Measurements from ENCODE around the gene CNTN4.

The CNTN4 gene

DNA sequence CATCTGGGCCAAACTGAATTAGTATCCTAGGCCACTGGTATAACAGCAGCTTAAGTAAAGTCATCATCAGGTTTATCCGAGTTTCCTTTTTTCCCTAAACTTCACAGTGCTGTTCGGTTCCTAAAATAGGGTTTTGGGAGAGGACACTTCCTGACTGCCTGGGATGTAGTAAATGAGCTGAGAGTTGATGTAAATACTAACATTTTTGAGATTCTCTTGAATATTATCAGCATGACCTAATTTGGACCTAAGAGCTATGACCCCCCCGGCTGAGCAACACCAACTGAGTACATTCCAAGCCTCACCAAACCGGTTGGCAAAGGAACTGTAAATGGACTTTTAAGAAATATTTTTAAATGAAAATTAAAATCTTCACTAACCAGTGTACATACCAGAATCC is 932.7 kb downstream of the CNTN4 start:
- peaks cover 9% of the 10 kb centered on the region for H3K4me1 ChIP-seq (ENCODE audit: low read depth, poor library complexity, severe bottlenecking)
- no peaks in the 10 kb centered on the region for H3K79me2 ChIP-seq (ENCODE audit: insufficient read depth, low read depth)
- H2AFZ ChIP-seq (ENCODE audit: low read depth), result no peak overlapping the region
- H3K27me3 ChIP-seq (ENCODE audit: insufficient read depth, low read depth), result no peaks in the 10 kb centered on the region
- no peak overlapping the region for H3K4me2 ChIP-seq
- no peaks in the 10 kb centered on the region for H3K36me3 ChIP-seq (ENCODE audit: insufficient read depth)
- no peak overlapping the region for H3K9ac ChIP-seq
- no peak overlapping the region for H3K27ac ChIP-seq
- TF ChIP-seq, protein P1, sequence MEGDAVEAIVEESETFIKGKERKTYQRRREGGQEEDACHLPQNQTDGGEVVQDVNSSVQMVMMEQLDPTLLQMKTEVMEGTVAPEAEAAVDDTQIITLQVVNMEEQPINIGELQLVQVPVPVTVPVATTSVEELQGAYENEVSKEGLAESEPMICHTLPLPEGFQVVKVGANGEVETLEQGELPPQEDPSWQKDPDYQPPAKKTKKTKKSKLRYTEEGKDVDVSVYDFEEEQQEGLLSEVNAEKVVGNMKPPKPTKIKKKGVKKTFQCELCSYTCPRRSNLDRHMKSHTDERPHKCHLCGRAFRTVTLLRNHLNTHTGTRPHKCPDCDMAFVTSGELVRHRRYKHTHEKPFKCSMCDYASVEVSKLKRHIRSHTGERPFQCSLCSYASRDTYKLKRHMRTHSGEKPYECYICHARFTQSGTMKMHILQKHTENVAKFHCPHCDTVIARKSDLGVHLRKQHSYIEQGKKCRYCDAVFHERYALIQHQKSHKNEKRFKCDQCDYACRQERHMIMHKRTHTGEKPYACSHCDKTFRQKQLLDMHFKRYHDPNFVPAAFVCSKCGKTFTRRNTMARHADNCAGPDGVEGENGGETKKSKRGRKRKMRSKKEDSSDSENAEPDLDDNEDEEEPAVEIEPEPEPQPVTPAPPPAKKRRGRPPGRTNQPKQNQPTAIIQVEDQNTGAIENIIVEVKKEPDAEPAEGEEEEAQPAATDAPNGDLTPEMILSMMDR (conservative IDR thresholded peaks at IDR 0.05; ENCODE audit: low read depth, low read length), result no peak
- no peak overlapping the region for H3K4me3 ChIP-seq (IDR thresholded peaks at IDR 0.05; ENCODE audit: insufficient read depth, low read depth, low read length)
- no peaks in the 10 kb centered on the region for H4K20me1 ChIP-seq (ENCODE audit: insufficient read depth)

DNA sequence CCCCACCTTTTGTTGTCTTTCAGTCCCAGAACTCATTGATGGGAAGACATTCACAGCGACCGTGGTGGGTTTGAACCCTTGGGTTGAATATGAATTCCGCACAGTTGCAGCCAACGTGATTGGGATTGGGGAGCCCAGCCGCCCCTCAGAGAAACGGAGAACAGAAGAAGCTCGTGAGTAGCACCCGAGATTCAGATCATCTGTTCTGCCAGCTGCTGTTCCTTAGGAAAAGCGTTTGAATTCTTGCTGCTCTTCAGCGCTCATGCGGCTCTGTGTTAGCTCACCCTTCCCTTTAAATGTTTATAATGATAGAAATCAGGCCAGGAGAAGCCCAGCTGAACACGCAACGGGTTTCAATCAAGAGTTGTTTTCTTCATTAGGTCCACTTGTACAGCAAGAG is 938.5 kb downstream of the CNTN4 start:
- Histone ChIP-seq H3K79me2 (ENCODE audit: insufficient read depth, low read depth) (no peaks in the 10 kb centered on the region), H3K27me3 (ENCODE audit: insufficient read depth, low read depth) (no peaks in the 10 kb centered on the region), H3K4me2 (no peak overlapping the region), H2AFZ (ENCODE audit: low read depth) (no peak overlapping the region), H3K36me3 (ENCODE audit: insufficient read depth) (no peaks in the 10 kb centered on the region), H3K9ac (no peak overlapping the region), H3K27ac (no peak overlapping the region), H3K4me1 (ENCODE audit: low read depth, poor library complexity, severe bottlenecking) (no peaks in the 10 kb centered on the region), H3K4me3 (IDR thresholded peaks at IDR 0.05; ENCODE audit: insufficient read depth, low read depth, low read length) (no peak overlapping the region), H4K20me1 (ENCODE audit: insufficient read depth) (no peaks in the 10 kb centered on the region)
- TF ChIP-seq, protein P1 (conservative IDR thresholded peaks at IDR 0.05; ENCODE audit: low read depth, low read length), result no peak

DNA sequence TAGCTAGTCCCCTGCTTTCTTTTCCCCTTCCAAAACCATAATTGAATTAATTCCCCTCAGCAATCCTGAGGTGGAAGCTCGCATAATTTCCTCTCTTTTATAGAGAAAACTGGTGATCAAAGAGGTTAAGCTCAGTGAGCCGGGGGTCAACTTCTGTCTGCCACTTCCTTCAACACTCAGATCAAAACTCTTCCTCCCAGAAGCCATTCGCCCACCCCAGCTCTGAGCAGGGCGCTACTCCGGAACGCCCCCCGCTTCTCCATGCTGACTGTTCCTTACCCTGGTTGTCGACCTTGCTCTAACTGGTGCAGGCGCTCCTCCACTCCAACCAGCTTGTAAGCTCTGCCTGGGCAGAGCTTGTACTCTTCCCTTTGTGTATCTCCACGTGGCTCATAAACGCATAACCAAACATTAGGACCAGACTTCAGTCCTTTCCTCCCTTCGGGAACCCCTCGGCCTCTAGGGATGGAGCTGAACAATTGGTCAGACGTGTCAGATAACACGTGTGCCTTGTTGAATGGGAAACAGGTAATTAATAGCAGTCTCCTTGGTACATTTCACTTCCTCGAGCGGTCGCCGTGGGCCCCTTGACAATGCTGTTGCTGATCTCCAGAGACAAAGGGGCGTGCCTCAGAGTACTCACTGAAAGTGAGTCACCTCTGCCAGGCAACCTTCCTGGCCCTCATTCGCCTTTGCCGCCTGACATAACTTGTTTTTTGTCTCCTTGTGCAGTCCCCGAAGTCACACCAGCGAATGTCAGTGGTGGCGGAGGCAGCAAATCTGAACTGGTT is 939.7 kb downstream of the CNTN4 start:
- H3K27ac ChIP-seq, result no peak overlapping the region

DNA sequence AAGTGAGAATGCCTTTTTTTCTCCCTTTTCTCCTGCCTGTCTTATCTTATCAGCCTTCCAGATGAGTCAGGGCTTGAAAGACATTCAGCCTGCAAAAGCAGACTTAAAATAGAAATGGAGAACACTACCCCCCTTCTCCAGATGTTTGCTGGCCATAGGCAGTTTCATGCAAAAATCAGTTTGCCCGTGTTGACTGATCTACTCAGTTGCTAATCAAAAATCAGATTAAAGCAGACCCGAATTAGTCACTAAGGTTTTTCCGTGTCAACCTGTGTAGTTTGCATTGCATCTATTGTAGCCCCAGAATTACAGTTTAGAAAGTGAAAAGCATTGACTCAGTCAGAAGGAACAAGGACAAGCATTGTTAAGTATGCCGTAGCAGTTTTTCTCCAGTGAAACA is 955.3 kb downstream of the CNTN4 start:
- H3K9ac ChIP-seq, result no peak overlapping the region
- no peak overlapping the region for H2AFZ ChIP-seq (ENCODE audit: low read depth)
- H3K27ac ChIP-seq, result no peak overlapping the region
- no peaks in the 10 kb centered on the region for H3K27me3 ChIP-seq (ENCODE audit: insufficient read depth, low read depth)
- H3K79me2 ChIP-seq (ENCODE audit: insufficient read depth, low read depth), result no peaks in the 10 kb centered on the region
- H3K4me3 ChIP-seq (IDR thresholded peaks at IDR 0.05; ENCODE audit: insufficient read depth, low read depth, low read length), result no peak overlapping the region
- TF ChIP-seq, protein P1 (conservative IDR thresholded peaks at IDR 0.05; ENCODE audit: low read depth, low read length), result no peak
- H4K20me1 ChIP-seq (ENCODE audit: insufficient read depth), result no peaks in the 10 kb centered on the region
- H3K36me3 ChIP-seq (ENCODE audit: insufficient read depth), result no peaks in the 10 kb centered on the region
- no peak overlapping the region for H3K4me2 ChIP-seq
- no peaks in the 10 kb centered on the region for H3K4me1 ChIP-seq (ENCODE audit: low read depth, poor library complexity, severe bottlenecking)

More for the DNA sequence above, 939.7 kb downstream of the CNTN4 start:
- Histone ChIP-seq H2AFZ (ENCODE audit: low read depth) (no peak overlapping the region), H3K4me2 (no peak overlapping the region), H3K27me3 (ENCODE audit: insufficient read depth, low read depth) (no peaks in the 10 kb centered on the region), H3K4me3 (IDR thresholded peaks at IDR 0.05; ENCODE audit: insufficient read depth, low read depth, low read length) (no peak overlapping the region), H3K4me1 (ENCODE audit: low read depth, poor library complexity, severe bottlenecking) (no peaks in the 10 kb centered on the region), H3K9ac (no peak overlapping the region), H3K79me2 (ENCODE audit: insufficient read depth, low read depth) (no peaks in the 10 kb centered on the region), H3K36me3 (ENCODE audit: insufficient read depth) (no peaks in the 10 kb centered on the region), H4K20me1 (ENCODE audit: insufficient read depth) (no peaks in the 10 kb centered on the region)
- TF ChIP-seq, protein P1 (conservative IDR thresholded peaks at IDR 0.05; ENCODE audit: low read depth, low read length), result no peak

Measured in KMS-11 (cell line).